HepG2 (cell line): ENCODE results near the gene NID1. TPM values are rescaled to one million over a fixed set of nuclear protein-coding genes. Genes with fewer than 3 reads are reported as not detected.

Experiments
- ATAC-seq: fragments of 200-7000 bp; cut with Tn5 transposase; 3 replicates; pipeline ENCODE4 v1.9.1; 2020; ENCODE audit warnings: mild to moderate bottlenecking, moderate library complexity
- Bru-seq: library from RNA; stranded (reverse); fragments of 400-500 nt; gene quantifications from one replicate; lab custom pipeline; 2021; lab: Mats Ljungman, UMichigan
- BruChase-seq, 2 experiments: library from RNA; stranded (reverse); fragments of 400-500 nt; gene quantifications; one replicate each; lab custom pipeline; 2021; lab: Mats Ljungman, UMichigan
- BruUV-seq: library from RNA; stranded (reverse); fragments of 400-500 nt; replicated peaks from 2 replicates; lab custom pipeline; 2021; lab: Mats Ljungman, UMichigan
- CTCF ChIA-PET: fragments of 300-600 bp; formaldehyde crosslinking; extraction: SDS; loops from one replicate; lab custom pipeline; 2021; ENCODE audit warnings: low total read pairs, inconsistent platforms, low intra/inter-chr PET ratio; lab: Yijun Ruan, JAX
- POLR2A ChIA-PET: fragments of 350-600 bp; sonication (Branson Sonifier 250); formaldehyde crosslinking; loops from one replicate; lab custom pipeline; 2020; ENCODE audit warnings: antibody characterized with exemption, inconsistent platforms; lab: Yijun Ruan, JAX
- DNase-seq: peaks from one replicate; pipeline ENCODE4 v3.0.0-alpha.2; 2015; ENCODE audit warnings: low spot score
- FAIRE-seq: peaks from 3 replicates; lab custom pipeline; 2011; peaks lifted over from hg19 to GRCh38; lab: Jason Lieb, UNC
- H2AFZ ChIP-seq: one replicate; pipeline ENCODE4 v1.6.1; 2011; ENCODE audit warnings: low read length, inconsistent platforms
- H3K27ac ChIP-seq: fragments of 300-600 bp; 3 replicates; pipeline ENCODE4 v1.8.0; 2011; ENCODE audit warnings: mixed run types, mild to moderate bottlenecking, mixed read lengths, low read length, inconsistent platforms; ENCODE audit not compliant: insufficient read depth; ENCODE audit errors: extremely low read length
- H3K27me3 ChIP-seq, 2 experiments: fragments of 200-600 bp in 1 of 2; 2 replicates in 1 of 2; 3 replicates in 1 of 2; pipeline versions ENCODE4 v1.6.0 to v1.8.0; 2011; ENCODE audit warnings: low read length in 2 of 2, mild to moderate bottlenecking in 2 of 2, moderate library complexity in 2 of 2, inconsistent platforms in 1 of 2; ENCODE audit not compliant: insufficient read depth in 2 of 2, control insufficient read depth in 1 of 2
- H3K36me3 ChIP-seq, 2 experiments: fragments of 200-600 bp in 1 of 2; replicated peaks in 1 of 2; 2 replicates in 1 of 2; 3 replicates in 1 of 2; pipeline versions ENCODE4 v1.5.1 to v1.8.0; 2011; ENCODE audit warnings: low read length in 2 of 2, inconsistent platforms in 1 of 2; ENCODE audit not compliant: insufficient read depth in 2 of 2, control insufficient read depth in 1 of 2
- H3K4me1 ChIP-seq: 2 replicates; pipeline ENCODE4 v1.5.1; 2012; ENCODE audit warnings: low read length, inconsistent platforms; ENCODE audit not compliant: insufficient read depth
- H3K4me2 ChIP-seq: 2 replicates; pipeline ENCODE4 v1.6.0; 2011; ENCODE audit warnings: low read depth, low read length, inconsistent platforms
- H3K4me3 ChIP-seq, 3 experiments: fragments of 200-600 bp in 1 of 3; sonication (generic), shearing (Covaris generic) in 1 of 3; replicated peaks in 1 of 3; 2 replicates each; pipeline ENCODE4 v1.5.1; 2011 to 2016; ENCODE audit warnings: low read length in 3 of 3, inconsistent platforms in 2 of 3, low read depth in 2 of 3, mild to moderate bottlenecking in 2 of 3, control low read depth in 1 of 3, mixed read lengths in 1 of 3; ENCODE audit not compliant: insufficient read depth in 1 of 3
- H3K79me2 ChIP-seq: one replicate; pipeline ENCODE4 v1.6.1; 2011; ENCODE audit warnings: low read length, inconsistent platforms; ENCODE audit not compliant: insufficient read depth
- H3K9ac ChIP-seq: 2 replicates; pipeline ENCODE4 v1.6.0; 2011; ENCODE audit warnings: mild to moderate bottlenecking, low read depth, low read length, inconsistent platforms; ENCODE audit not compliant: insufficient read depth
- H3K9me3 ChIP-seq: 2 replicates; pipeline ENCODE4 v1.5.1; 2012; ENCODE audit warnings: mild to moderate bottlenecking, low read length
- H4K20me1 ChIP-seq: 2 replicates; pipeline ENCODE4 v1.6.0; 2011; ENCODE audit warnings: inconsistent platforms, mild to moderate bottlenecking, low read length, moderate library complexity; ENCODE audit not compliant: insufficient read depth
- ARID2 ChIP-seq: sonication (generic); formaldehyde crosslinking; IDR thresholded peaks from 2 replicates; pipeline ENCODE4 v1.8.1; 2022; ENCODE audit warnings: mild to moderate bottlenecking, missing genetic modification reagents, borderline replicate concordance
- BHLHE40 ChIP-seq: IDR thresholded peaks from 2 replicates; pipeline ENCODE4 v1.6.1; 2011; ENCODE audit warnings: low read length, improper control_type of control experiment
- HOXD1 ChIP-seq: sonication (generic); formaldehyde crosslinking; IDR thresholded peaks from 2 replicates; pipeline ENCODE4 v1.5.0; 2020; ENCODE audit warnings: missing genetic modification reagents
- MATR3 ChIP-seq: sonication (generic); formaldehyde crosslinking; IDR thresholded peaks from 2 replicates; pipeline ENCODE4 v1.4.0; 2020; ENCODE audit warnings: missing genetic modification reagents
- SRSF1 ChIP-seq: fragments of 200-400 bp; formaldehyde crosslinking; optimal IDR thresholded peaks from 2 replicates; pipeline ENCODE3; 2017; ENCODE audit warnings: mild to moderate bottlenecking, low read depth, low read length, moderate library complexity
- TAF15 ChIP-seq: fragments of 200-400 bp; formaldehyde crosslinking; IDR thresholded peaks from one replicate; pipeline ENCODE4 v1.6.1; 2018; ENCODE audit warnings: mild to moderate bottlenecking, low read depth, low read length; ENCODE audit not compliant: poor library complexity, severe bottlenecking
- ZNF232 ChIP-seq: sonication (generic); formaldehyde crosslinking; IDR thresholded peaks from 2 replicates; pipeline ENCODE4 v1.4.0; 2020; ENCODE audit warnings: missing genetic modification reagents, borderline replicate concordance
- ZNF670 ChIP-seq: sonication (generic); formaldehyde crosslinking; IDR thresholded peaks from 2 replicates; pipeline ENCODE4 v1.8.0; 2022; ENCODE audit warnings: mild to moderate bottlenecking, missing genetic modification reagents, borderline replicate concordance
- ZNF780A ChIP-seq: sonication (generic); formaldehyde crosslinking; IDR thresholded peaks from 2 replicates; pipeline ENCODE4 v1.8.0; 2022; ENCODE audit warnings: mild to moderate bottlenecking, missing genetic modification reagents, moderate library complexity
- WGBS: methylation state at CpG from one replicate; pipeline ENCODE4 v1.1.6; 2017; ENCODE audit warnings: low lambda C conversion rate; 5-methylcytosine and 5-hydroxymethylcytosine counted together
- in situ Hi-C: cut with HindIII; loops from 2 replicates; pipeline ENCODE4 v1.10.0; 2017; ENCODE audit warnings: low pct_unique_long_range_greater_than_20kb; ENCODE audit not compliant: extremely low pct_ligation_motif_present
- intact Hi-C: fragments of 100-400 bp; cut with micrococcal nuclease; formaldehyde crosslinking; loops from one replicate; pipeline ENCODE4 v1.10.0; 2022; ENCODE audit not compliant: unreplicated experiment
- long read RNA-seq, 2 experiments: library from RNA in 1 of 2; library from polyadenylated mRNA in 1 of 2; stranded (forward) in 1 of 2; unstranded in 1 of 2; transcript quantifications; one replicate each; pipeline ENCODE4 v2.0.0, GENCODE V29; 2019 to 2022
- polyA minus RNA-seq, 3 experiments: library from RNA; depleted of rRNA, polyadenylated mRNA; stranded (reverse); fragments of >200 nt; gene quantifications; 2 replicates each; pipeline ENCODE4 v1.2.3, GENCODE V29; 2011; ENCODE audit warnings: low replicate concordance in 1 of 3
- polyA plus RNA-seq, 8 experiments: library from polyadenylated mRNA; depleted of rRNA in 3 of 8; stranded (reverse) in 7 of 8; unstranded in 1 of 8; fragments of >200 nt; fragmentation: Illumina TruSeq in 4 of 8; extraction: Trizol in 4 of 8; gene quantifications; 2 replicates each; pipeline versions ENCODE4 v1.2.1 to v1.2.3, GENCODE V29; 2011 to 2016; ENCODE audit warnings: low read depth in 4 of 8, missing spikeins in 1 of 8, mixed read lengths in 1 of 8; ENCODE audit not compliant: insufficient read depth in 1 of 8
- total RNA-seq, 5 experiments: library from RNA; depleted of rRNA; stranded (reverse); fragments of >200 nt; fragmentation: Illumina TruSeq; extraction: Trizol; gene quantifications; 2 replicates each; pipeline ENCODE4 v1.2.3, GENCODE V29; 2016; ENCODE audit warnings: low read depth in 1 of 5
- TF ChIP-seq, protein P1 (sequence below): sonication (generic); formaldehyde crosslinking; IDR thresholded peaks from 2 replicates; pipeline ENCODE4 v1.5.0; 2020; ENCODE audit warnings: missing genetic modification reagents, mild to moderate bottlenecking, borderline replicate concordance

Gene NID1, protein sequence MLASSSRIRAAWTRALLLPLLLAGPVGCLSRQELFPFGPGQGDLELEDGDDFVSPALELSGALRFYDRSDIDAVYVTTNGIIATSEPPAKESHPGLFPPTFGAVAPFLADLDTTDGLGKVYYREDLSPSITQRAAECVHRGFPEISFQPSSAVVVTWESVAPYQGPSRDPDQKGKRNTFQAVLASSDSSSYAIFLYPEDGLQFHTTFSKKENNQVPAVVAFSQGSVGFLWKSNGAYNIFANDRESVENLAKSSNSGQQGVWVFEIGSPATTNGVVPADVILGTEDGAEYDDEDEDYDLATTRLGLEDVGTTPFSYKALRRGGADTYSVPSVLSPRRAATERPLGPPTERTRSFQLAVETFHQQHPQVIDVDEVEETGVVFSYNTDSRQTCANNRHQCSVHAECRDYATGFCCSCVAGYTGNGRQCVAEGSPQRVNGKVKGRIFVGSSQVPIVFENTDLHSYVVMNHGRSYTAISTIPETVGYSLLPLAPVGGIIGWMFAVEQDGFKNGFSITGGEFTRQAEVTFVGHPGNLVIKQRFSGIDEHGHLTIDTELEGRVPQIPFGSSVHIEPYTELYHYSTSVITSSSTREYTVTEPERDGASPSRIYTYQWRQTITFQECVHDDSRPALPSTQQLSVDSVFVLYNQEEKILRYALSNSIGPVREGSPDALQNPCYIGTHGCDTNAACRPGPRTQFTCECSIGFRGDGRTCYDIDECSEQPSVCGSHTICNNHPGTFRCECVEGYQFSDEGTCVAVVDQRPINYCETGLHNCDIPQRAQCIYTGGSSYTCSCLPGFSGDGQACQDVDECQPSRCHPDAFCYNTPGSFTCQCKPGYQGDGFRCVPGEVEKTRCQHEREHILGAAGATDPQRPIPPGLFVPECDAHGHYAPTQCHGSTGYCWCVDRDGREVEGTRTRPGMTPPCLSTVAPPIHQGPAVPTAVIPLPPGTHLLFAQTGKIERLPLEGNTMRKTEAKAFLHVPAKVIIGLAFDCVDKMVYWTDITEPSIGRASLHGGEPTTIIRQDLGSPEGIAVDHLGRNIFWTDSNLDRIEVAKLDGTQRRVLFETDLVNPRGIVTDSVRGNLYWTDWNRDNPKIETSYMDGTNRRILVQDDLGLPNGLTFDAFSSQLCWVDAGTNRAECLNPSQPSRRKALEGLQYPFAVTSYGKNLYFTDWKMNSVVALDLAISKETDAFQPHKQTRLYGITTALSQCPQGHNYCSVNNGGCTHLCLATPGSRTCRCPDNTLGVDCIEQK
- total RNA-seq (2016; rRNA removed; fragmentation: Illumina TruSeq; extraction: Trizol) = 29.3 and 50.2 TPM in 2 replicates
- 5.0 and 5.1 TPM in 2 replicates for total RNA-seq (2016; cell fraction: cytosol; rRNA removed; fragmentation: Illumina TruSeq; extraction: Trizol; ENCODE audit: low read depth)
- 22.1 and 49.8 TPM in 2 replicates for total RNA-seq (2016; cell fraction: insoluble cytoplasmic fraction; rRNA removed; fragmentation: Illumina TruSeq; extraction: Trizol)
- total RNA-seq (2016; cell fraction: membrane; rRNA removed; fragmentation: Illumina TruSeq; extraction: Trizol) = 10.8 and 12.4 TPM in 2 replicates
- 68.9 and 87.3 TPM in 2 replicates for total RNA-seq (2016; cell fraction: nucleus; rRNA removed; fragmentation: Illumina TruSeq; extraction: Trizol)
- polyA plus RNA-seq (2011; rRNA removed) = 56.1 and 77.2 TPM in 2 replicates
- 45.0 and 56.5 TPM in 2 replicates for polyA plus RNA-seq (2011; cell fraction: cytosol; rRNA removed)
- polyA plus RNA-seq (2011; cell fraction: nucleus; rRNA removed) = 102 and 105 TPM in 2 replicates
- 122 and 152 TPM in 2 replicates for polyA plus RNA-seq (2012)
- polyA plus RNA-seq (2016; cell fraction: cytosol; fragmentation: Illumina TruSeq; extraction: Trizol; ENCODE audit: low read depth) = 2.7 and 3.2 TPM in 2 replicates
- 25.6 and 37.4 TPM in 2 replicates for polyA plus RNA-seq (2016; cell fraction: insoluble cytoplasmic fraction; fragmentation: Illumina TruSeq; extraction: Trizol; ENCODE audit: low read depth)
- 7.7 and 9.8 TPM in 2 replicates for polyA plus RNA-seq (2016; cell fraction: membrane; fragmentation: Illumina TruSeq; extraction: Trizol; ENCODE audit: low read depth)
- 108 and 114 TPM in 2 replicates for polyA plus RNA-seq (2016; cell fraction: nucleus; fragmentation: Illumina TruSeq; extraction: Trizol; ENCODE audit: insufficient read depth, low read depth)
- polyA minus RNA-seq (2011; rRNA and poly(A)+ RNA removed; ENCODE audit: low replicate concordance) = 173 TPM in 1 of 2 replicates, not detected in the other
- polyA minus RNA-seq (2011; cell fraction: cytosol; rRNA and poly(A)+ RNA removed) = 109 and 121 TPM in 2 replicates
- 60.0 and 68.8 TPM in 2 replicates for polyA minus RNA-seq (2011; cell fraction: nucleus; rRNA and poly(A)+ RNA removed)
- percentile 87 among the genes with signal in this experiment for Bru-seq, nascent RNA
- percentile 92 among the genes with signal in this experiment for BruChase-seq, experiment 1, labeled RNA remaining after a 6-hour chase
- BruChase-seq, experiment 2, labeled RNA remaining after a 2-hour chase = percentile 89 among the genes with signal in this experiment
- long read RNA-seq, experiment 1, full-length matches to known transcripts = 6 of 30 reads
- long read RNA-seq, experiment 1, partial matches to known transcripts = 10 of 30 reads
- long read RNA-seq, experiment 1, other reads (novel, unspliced or antisense) = 14 of 30 reads
- long read RNA-seq, experiment 2, full-length matches to known transcripts = 41 of 239 reads
- long read RNA-seq, experiment 2, partial matches to known transcripts = 167 of 239 reads
- long read RNA-seq, experiment 2, other reads (novel, unspliced or antisense) = 31 of 239 reads

- no peaks in the 10 kb centered on the region for H3K27me3 ChIP-seq
- peaks cover 0 to 11% of the 10 kb centered on the region in 2 experiments; a peak in 3 of 5 replicates for H3K36me3 ChIP-seq
- H3K4me2 ChIP-seq = peak within 1 kb of the TSS; percentile 95
- ATAC-seq (peak; percentile 80), DNase-seq (peak; percentile 73), FAIRE-seq (no peak)
- BruUV-seq = no TSS peak
- peak within 1 kb of the TSS; percentile 70 to 94 (median 81) for H3K4me3 ChIP-seq
- no peak within 1 kb of the TSS for H2AFZ ChIP-seq
- no CpG with 5 or more reads among the region's 100 CpGs for WGBS
- no peaks in the 10 kb centered on the region for H4K20me1 ChIP-seq
- H3K9ac ChIP-seq = peak within 1 kb of the TSS; percentile 92
- peak within 1 kb of the TSS; percentile 95 for H3K27ac ChIP-seq
- CTCF ChIA-PET = no interaction called here
- H3K4me1 ChIP-seq = peaks cover 66% of the 10 kb centered on the region
- intact Hi-C loops = loop anchor here (1.0 kb wide), 1 partner anchor 26 kb away; no protein-coding TSS in a partner anchor
- in situ Hi-C loops = no loop called here
- H3K79me2 ChIP-seq = peaks cover 35% of the 10 kb centered on the region
- no peaks in the 10 kb centered on the region for H3K9me3 ChIP-seq
- POLR2A ChIA-PET = interaction anchor here (1.1 to 2.5 kb wide), 7 partner anchors 8 to 560 kb away, joined by 3 to 11 read pairs (median 4); no protein-coding TSS in a partner anchor
- TF ChIP-seq ZNF780A (CRISPR knock-in tag) (no peak; the same call in 1 of the 2 replicates), SRSF1 (peak; percentile 46), ZNF670 (CRISPR knock-in tag) (0 out of 2 replicates have a peak, but pooled peaks have one; percentile 19), MATR3 (CRISPR knock-in tag) (no peak), ZNF232 (no peak), ARID2 (no peak; the same call in 1 of the 2 replicates), TAF15 (no peak), HOXD1 (CRISPR knock-in tag) (0 out of 2 replicates have a peak, but pooled peaks have one; percentile 25), BHLHE40 (no peak)
- TF ChIP-seq, protein P1, sequence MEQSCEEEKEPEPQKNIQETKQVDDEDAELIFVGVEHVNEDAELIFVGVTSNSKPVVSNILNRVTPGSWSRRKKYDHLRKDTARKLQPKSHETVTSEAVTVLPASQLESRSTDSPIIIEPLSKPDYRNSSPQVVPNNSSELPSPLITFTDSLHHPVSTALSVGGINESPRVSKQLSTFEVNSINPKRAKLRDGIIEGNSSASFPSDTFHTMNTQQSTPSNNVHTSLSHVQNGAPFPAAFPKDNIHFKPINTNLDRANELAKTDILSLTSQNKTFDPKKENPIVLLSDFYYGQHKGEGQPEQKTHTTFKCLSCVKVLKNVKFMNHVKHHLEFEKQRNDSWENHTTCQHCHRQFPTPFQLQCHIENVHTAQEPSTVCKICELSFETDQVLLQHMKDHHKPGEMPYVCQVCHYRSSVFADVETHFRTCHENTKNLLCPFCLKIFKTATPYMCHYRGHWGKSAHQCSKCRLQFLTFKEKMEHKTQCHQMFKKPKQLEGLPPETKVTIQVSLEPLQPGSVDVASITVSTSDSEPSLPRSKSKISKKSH (CRISPR knock-in tag) = peak; percentile 96; the same call in 1 of the 2 replicates
Observed at GRCh38 chr1:236064674-236065508, at the start of gene NID1. NID1 (minus strand) TSS chr1:236065090; CDS start chr1:236065079, 11 bp downstream.
